GM19351 (cell line): ENCODE measurements around the gene BECN2.
"Not testable (repeated sequence)": the region's sequence is repeated elsewhere in the genome, so short reads cannot be mapped to it uniquely, and the experiment has no call there.

ENCODE experiments used
- ATAC-seq: cut with Tn5 transposase; IDR thresholded peaks from one replicate; pipeline ENCODE4 v1.9.1; 2021; ENCODE audit warnings: mild to moderate bottlenecking, moderate library complexity; ENCODE audit not compliant: unreplicated experiment

Gene BECN2

DNA sequence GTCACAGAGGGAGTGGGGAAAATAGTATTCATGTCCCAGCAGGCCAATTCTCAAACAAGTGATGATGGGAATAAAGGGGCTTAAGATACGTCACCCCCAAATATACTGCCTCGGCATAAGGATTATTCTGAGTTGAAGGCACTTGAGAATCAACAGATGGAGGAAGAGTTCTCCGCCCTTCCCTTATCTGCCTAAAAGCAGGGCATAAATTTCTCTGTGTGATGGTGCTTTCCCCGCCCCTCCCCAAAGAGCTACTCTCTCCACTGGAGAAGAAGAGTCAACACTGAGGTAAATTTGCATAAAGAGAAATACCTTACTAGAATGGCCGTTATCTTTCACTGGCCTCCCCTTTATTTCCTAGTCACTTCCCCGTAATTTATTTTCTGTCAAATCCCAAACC is 18.7 kb downstream of the BECN2 start:
- ATAC-seq = no peak

DNA sequence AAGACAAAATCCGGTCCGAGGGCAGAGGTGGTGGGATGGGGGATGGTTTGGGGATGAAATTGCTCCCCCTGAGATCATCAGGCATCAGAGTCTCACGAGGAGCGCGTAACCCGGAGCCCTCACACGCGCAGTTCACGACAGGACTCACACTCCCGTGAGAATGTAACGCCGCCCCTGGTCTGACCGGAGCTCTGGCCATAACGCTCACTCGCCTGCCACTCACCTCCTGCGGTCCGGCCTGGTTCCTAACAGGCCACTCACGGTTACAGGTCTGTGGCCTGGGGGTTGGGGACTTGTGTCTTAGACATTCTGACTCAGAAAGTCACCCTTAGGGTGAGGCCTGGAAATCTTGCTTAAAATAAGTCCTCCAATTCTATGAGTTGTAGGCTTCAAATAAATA is 21.5 kb downstream of the BECN2 start:
- ATAC-seq = no peak

GRCh38 chr1:241979926-241980325 is 22.4 kb downstream of the BECN2 start:
- no peak for ATAC-seq

DNA sequence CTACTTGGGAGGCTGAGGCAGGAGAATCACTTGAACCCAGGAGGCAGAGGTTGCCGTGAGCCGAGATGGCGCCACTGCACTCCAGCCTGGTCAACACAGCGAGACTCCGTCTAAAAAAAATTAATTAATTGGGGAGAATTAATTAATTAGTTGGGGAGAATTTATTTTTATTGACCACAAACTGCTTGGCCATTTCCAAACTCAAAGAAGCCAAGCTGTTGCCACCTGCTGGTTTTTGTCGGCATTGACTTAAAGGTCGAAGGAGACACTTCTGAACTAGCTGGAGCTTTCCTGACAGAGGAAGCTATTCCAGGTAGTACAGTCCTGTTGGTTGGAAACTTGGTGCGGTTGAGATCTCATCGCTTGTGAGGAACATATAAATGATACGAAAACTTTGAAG is 28.2 kb downstream of the BECN2 start:
- peak; percentile 64 for ATAC-seq

GRCh38 chr1:241988389-241988930 is 30.9 kb downstream of the BECN2 start:
- ATAC-seq = not testable (repeated sequence)

DNA sequence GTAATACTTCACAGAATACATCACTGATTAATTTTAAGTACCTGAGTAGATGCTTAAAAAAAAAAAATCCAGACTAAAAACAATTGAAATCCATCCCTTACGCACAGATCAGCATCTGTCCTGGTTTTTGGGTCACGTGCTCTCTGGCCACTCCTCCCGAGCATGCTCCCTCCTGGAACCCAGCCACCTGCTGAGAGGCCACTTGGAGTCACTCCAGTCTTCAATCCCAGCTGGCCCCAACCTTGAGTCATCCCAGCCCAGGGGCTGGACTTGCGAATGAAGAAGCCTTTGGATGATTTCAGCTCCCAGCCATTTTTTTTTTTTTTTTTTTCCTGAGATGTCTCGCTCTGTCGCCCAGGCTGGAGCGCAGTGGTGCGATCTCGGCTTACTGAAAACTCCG is 32.5 kb downstream of the BECN2 start:
- ATAC-seq = no peak

DNA sequence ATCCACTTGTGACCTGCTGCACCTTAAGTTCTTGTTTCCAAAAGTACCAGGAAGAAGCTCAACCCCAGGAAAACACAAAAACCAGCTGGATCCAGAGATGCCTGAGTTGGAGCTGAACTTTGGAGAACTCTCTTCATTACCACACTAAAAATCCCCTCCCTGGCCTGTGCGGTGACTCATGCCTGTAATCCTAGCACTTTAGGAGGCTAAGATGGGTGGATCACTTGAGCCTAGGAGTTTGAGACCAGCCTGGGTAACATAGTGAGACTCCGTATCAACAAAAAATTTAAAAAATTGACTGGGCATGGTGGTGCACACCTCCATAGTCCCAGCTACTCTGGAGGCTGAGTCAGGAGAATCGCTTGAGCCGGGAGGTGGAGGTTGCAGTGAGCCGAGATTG is 35.2 kb downstream of the BECN2 start:
- ATAC-seq = no peak

DNA sequence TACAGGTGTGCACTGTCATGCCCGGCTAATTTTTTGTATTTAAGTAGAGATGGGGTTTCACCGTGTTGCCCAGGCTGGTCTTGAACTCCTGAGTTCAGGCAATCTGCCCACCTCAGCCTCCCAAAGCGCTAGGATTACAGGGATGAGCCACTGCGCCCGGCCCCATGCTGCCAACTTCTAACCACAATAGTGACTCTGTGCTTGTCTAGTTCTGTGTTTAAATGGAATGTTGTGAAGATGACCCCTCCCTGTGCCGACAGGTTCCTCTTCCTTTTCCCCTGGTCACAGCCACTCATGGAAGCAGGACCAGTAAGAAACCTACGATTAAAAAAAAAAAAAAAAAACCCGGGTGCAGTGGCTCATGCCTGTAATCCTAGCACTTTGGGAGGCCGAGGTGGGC is 36.6 kb downstream of the BECN2 start:
- ATAC-seq = no peak

GRCh38 chr1:241997401-241997998 is 39.9 kb downstream of the BECN2 start:
- ATAC-seq = no peak

DNA sequence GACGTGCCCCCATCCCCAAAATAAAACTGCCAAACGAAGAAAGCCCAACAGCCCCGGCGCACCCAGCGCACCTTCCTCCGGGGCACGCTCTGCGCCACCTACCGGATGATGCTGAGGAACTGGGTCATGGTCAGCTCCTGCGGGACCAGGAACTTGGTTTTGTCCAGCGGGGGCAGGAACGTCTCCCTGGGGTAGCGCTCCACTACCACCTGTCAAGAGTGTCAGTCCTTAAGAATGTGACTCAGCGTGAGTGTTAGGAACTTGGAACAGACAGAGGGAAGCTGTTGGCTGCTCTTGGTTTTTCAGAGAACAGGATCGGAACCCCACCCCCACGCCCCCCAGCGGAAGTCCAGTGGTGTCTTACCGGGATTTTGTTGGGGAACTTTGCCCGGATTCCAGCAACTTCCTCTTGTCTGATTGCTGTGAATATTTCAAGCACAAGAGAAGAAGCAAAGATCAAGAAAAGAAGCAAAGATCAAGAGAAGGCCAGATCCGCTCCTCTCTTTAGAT is 40.9 kb downstream of the BECN2 start:
- ATAC-seq = peak; percentile 88

DNA sequence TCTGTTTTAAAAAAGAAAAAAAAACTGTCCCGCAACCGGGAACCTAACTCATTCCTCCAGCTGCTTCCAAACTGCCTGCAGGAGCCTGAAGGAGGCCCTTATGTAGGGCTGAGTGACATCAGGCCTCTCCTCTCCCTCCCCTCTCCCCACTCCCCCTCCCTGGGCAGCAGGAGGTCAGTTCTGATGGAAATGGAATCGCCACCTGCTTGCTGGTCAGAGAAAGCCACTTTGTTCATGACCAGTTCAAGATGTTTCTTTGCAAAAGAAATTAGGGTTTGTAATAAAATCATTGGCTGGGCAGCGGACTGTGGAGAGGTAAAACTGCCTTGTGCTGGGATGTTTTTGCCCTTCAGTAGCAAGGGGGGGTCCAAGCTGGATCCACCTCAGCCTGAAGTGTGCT is 41.5 kb downstream of the BECN2 start, which contains the start of gene MAP1LC3C:
Gene MAP1LC3C (minus strand): TSS at position 73 of the 400 bp plus-strand sequence. CDS start 90 bp downstream, outside the sequence.
- ATAC-seq = no peak

DNA sequence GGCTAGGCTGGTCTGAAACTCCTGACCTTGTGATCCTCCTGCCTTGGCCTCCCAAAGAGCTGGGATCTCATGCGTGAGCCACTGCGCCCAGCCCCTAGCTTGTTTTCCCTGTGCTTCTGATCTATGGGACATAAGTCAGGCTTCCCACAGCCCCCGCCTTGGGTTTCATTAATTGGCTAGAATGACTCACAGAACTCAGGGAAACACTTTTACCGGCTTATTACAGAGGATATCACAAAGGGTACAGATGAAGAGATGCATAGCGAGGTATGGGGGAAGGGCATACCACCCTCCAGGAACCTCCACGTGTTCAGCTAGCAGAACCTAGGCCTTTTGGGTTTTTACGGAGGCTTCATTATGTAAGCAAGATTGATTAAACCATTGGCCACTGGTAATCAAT is 42.9 kb downstream of the BECN2 start:
- no peak for ATAC-seq

- no peak for ATAC-seq
Measured at GRCh38 chr1:242002072-242002471, 44.5 kb downstream of the BECN2 start.

DNA sequence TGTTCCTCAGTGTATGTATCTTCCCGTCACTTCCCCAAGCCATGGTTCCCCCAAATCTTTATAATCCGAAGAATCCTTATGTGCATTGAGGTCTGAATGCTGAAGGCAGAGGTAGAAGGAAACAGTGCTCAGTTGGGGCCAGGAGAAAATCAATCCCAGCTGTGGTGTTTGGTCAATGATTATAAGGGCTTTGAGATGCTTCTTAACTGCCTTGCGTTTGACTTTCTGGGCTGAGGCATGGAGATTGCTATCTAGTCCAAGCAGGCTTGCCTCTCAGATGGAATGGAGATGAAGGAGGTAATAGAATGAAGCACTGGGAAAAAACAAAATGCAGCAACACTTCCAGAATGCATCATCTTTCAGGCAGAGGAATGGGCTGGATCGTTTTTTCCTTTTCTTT is 44.9 kb downstream of the BECN2 start:
- no peak for ATAC-seq

DNA sequence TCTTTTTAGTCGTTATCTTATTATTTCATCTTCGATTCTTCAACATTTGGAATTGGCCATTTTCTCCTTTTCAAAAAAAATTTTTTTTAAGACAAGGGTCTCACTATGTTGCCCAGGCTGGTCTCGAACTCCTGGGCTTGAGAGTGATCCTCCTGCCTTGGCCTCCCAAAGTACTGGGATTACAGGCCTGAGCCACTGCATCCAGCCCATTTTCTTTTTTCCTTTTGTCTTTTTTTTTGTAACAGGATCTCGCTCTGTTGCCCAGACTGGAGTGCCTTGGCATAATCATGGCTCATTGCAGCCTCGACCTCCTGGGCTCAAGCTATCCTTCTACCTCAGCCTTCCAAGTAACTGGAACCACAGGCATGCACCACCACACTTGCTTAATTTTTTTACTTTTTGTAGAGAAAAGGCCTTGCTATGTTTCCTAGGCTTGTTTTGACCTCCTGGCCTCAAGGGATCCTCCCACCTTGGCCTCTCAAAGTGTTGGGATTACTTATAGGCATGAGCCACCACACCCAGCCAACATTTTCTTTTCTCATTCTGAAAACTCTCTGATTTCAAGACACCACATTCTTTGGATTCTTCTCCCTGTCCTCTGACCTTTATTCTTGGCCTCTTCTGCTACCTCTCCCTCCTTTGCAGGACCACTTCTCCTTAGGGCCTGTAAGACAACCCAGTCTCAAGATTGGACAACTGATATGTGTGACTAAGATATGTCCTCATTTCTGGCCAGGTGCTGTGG is 47.4 kb downstream of the BECN2 start:
- no peak for ATAC-seq

DNA sequence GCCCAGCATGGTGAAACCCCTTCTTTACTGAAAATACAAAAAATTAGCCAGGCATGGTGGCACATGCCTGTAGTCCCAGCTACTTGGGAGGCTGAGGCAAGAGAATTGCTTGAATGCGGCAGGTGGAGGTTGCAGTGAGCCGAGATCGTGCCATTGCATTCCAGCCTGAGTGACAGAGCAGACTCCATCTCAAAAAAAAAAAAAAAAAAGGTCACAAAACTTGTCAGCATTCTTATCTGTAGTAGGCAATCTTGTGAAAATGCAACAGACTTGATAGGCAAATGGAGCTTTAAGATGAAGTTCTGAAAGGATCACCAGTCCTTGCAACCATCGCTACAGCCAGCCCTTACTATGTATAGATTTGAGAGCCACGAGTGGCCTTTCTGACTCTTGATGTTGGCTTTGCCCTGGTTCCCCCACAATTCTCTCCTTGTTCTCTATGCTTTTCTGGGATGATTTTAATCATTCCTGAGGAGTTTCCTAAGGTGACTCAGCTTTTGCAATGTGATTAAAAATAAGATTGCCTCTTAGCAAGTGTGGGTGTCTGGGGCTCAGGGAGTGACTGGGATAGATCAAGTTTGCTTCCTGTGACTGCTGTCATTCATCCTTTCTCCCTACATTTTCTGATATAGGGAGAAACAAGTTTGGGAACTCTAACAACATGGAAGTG is 48.4 kb downstream of the BECN2 start:
- ATAC-seq = no peak

GRCh38 chr1:242006976-242007375 is 49.4 kb downstream of the BECN2 start:
- ATAC-seq = no peak
